HepG2 (cell line): ENCODE results near the gene TPI1. TPM values are rescaled to one million over a fixed set of nuclear protein-coding genes. Genes with fewer than 3 reads are reported as not detected.

Source experiments
- AGO2 ChIP-seq: fragments of 200-400 bp; formaldehyde crosslinking; optimal IDR thresholded peaks from 2 replicates; pipeline ENCODE3; 2017; ENCODE audit warnings: mild to moderate bottlenecking, low read depth, low read length, moderate library complexity
- EHMT2 ChIP-seq: fragments of 200-600 bp; sonication (generic); IDR thresholded peaks from 2 replicates; pipeline ENCODE4 v1.7.0; 2017; ENCODE audit warnings: antibody characterized with exemption, low read depth, low read length, borderline replicate concordance
- FOSL1 ChIP-seq: sonication (generic); formaldehyde crosslinking; IDR thresholded peaks from 2 replicates; pipeline ENCODE4 v1.9.0; 2021; ENCODE audit warnings: missing genetic modification reagents, borderline replicate concordance
- FOXA3 ChIP-seq: IDR thresholded peaks from 2 replicates; pipeline ENCODE4 v1.6.1; 2016; ENCODE audit warnings: missing genetic modification reagents, missing compliant biosample characterization
- IRX3 ChIP-seq: sonication (generic); formaldehyde crosslinking; IDR thresholded peaks from 2 replicates; pipeline ENCODE4 v1.8.1; 2023; ENCODE audit warnings: mild to moderate bottlenecking, low read depth, missing genetic modification reagents, borderline replicate concordance
- LCORL ChIP-seq, 2 experiments: fragments of 450-650 bp in 1 of 2; sonication (generic) in 1 of 2; formaldehyde crosslinking in 1 of 2; IDR thresholded peaks; 2 replicates each; pipeline versions ENCODE4 v1.5.0 to v1.6.1; 2017 to 2020; ENCODE audit warnings: antibody characterized with exemption in 1 of 2, missing genetic modification reagents in 1 of 2
- MAF1 ChIP-seq: sonication (generic); formaldehyde crosslinking; IDR thresholded peaks from 2 replicates; pipeline ENCODE4 v1.5.0; 2020; ENCODE audit warnings: missing genetic modification reagents, borderline replicate concordance
- NFRKB ChIP-seq: fragments of 450-650 bp; IDR thresholded peaks from 2 replicates; pipeline ENCODE4 v1.6.1; 2017
- NR0B2 ChIP-seq: sonication (generic); formaldehyde crosslinking; IDR thresholded peaks from 2 replicates; pipeline ENCODE4 v1.4.0; 2020; ENCODE audit warnings: mild to moderate bottlenecking, missing genetic modification reagents
- PRDM15 ChIP-seq: sonication (generic); formaldehyde crosslinking; IDR thresholded peaks from 2 replicates; pipeline ENCODE4 v1.4.0; 2020; ENCODE audit warnings: missing genetic modification reagents
- PRMT3 ChIP-seq: sonication (generic); formaldehyde crosslinking; IDR thresholded peaks from 2 replicates; pipeline ENCODE4 v1.8.1; 2022; ENCODE audit warnings: low read depth, mild to moderate bottlenecking, moderate library complexity, missing genetic modification reagents, borderline replicate concordance
- RNF219 ChIP-seq: sonication (generic); formaldehyde crosslinking; IDR thresholded peaks from 2 replicates; pipeline ENCODE4 v1.5.0; 2020; ENCODE audit warnings: mild to moderate bottlenecking, missing genetic modification reagents
- SMYD3 ChIP-seq: sonication (generic); formaldehyde crosslinking; IDR thresholded peaks from 2 replicates; pipeline ENCODE4 v1.8.1; 2023; ENCODE audit warnings: mild to moderate bottlenecking, missing genetic modification reagents
- TEAD2 ChIP-seq: sonication (generic); formaldehyde crosslinking; IDR thresholded peaks from 2 replicates; pipeline ENCODE4 v1.9.0; 2021; ENCODE audit warnings: missing genetic modification reagents
- TP53 ChIP-seq: sonication (generic); formaldehyde crosslinking; conservative IDR thresholded peaks from 2 replicates; pipeline ENCODE4 v1.4.0; 2020; ENCODE audit warnings: missing genetic modification reagents
- ZBTB25 ChIP-seq: IDR thresholded peaks from 2 replicates; pipeline ENCODE4 v1.6.1; 2018; ENCODE audit warnings: missing genetic modification reagents
- ZBTB7B ChIP-seq: sonication (generic); formaldehyde crosslinking; IDR thresholded peaks from 2 replicates; pipeline ENCODE4 v1.4.0; 2020; ENCODE audit warnings: missing genetic modification reagents
- ZBTB8A ChIP-seq: sonication (generic); formaldehyde crosslinking; IDR thresholded peaks from 2 replicates; pipeline ENCODE4 v1.4.0; 2020; ENCODE audit warnings: mild to moderate bottlenecking, low read depth, missing genetic modification reagents, borderline replicate concordance
- ZFP1 ChIP-seq: IDR thresholded peaks from 2 replicates; pipeline ENCODE4 v1.6.1; 2016
- ZFP37 ChIP-seq: sonication (generic); formaldehyde crosslinking; IDR thresholded peaks from 2 replicates; pipeline ENCODE4 v1.4.0; 2020; ENCODE audit warnings: missing genetic modification reagents, borderline replicate concordance
- ZKSCAN5 ChIP-seq: sonication (generic); formaldehyde crosslinking; IDR thresholded peaks from 2 replicates; pipeline ENCODE4 v1.5.1; 2020; ENCODE audit warnings: mild to moderate bottlenecking, missing genetic modification reagents
- ZNF121 ChIP-seq: sonication (generic); formaldehyde crosslinking; IDR thresholded peaks from 2 replicates; pipeline ENCODE4 v1.5.0; 2020; ENCODE audit warnings: mild to moderate bottlenecking, missing genetic modification reagents
- ZNF138 ChIP-seq: sonication (generic); formaldehyde crosslinking; IDR thresholded peaks from 2 replicates; pipeline ENCODE4 v1.5.0; 2020; ENCODE audit warnings: mild to moderate bottlenecking, low read depth, missing genetic modification reagents
- ZNF160 ChIP-seq: sonication (generic); formaldehyde crosslinking; IDR thresholded peaks from 2 replicates; pipeline ENCODE4 v1.8.0; 2022; ENCODE audit warnings: mild to moderate bottlenecking, inconsistent platforms, missing genetic modification reagents
- ZNF224 ChIP-seq: sonication (generic); formaldehyde crosslinking; IDR thresholded peaks from 2 replicates; pipeline ENCODE4 v1.5.0; 2020; ENCODE audit warnings: mild to moderate bottlenecking, missing genetic modification reagents
- ZNF598 ChIP-seq: sonication (generic); formaldehyde crosslinking; IDR thresholded peaks from 2 replicates; pipeline ENCODE4 v1.5.1; 2020; ENCODE audit warnings: mild to moderate bottlenecking, missing genetic modification reagents, borderline replicate concordance
- polyA plus RNA-seq, 8 experiments: library from polyadenylated mRNA; depleted of rRNA in 3 of 8; stranded (reverse) in 7 of 8; unstranded in 1 of 8; fragments of >200 nt; fragmentation: Illumina TruSeq in 4 of 8; extraction: Trizol in 4 of 8; gene quantifications; 2 replicates each; pipeline versions ENCODE4 v1.2.1 to v1.2.3, GENCODE V29; 2011 to 2016; ENCODE audit warnings: low read depth in 4 of 8, missing spikeins in 1 of 8, mixed read lengths in 1 of 8; ENCODE audit not compliant: insufficient read depth in 1 of 8
- total RNA-seq, 5 experiments: library from RNA; depleted of rRNA; stranded (reverse); fragments of >200 nt; fragmentation: Illumina TruSeq; extraction: Trizol; gene quantifications; 2 replicates each; pipeline ENCODE4 v1.2.3, GENCODE V29; 2016; ENCODE audit warnings: low read depth in 1 of 5

TPI1 gene
- total and polyA plus RNA-seq, 2 of the 13 experiments (the other 11 are each of a cell fraction or from before 2014, with no cell fraction given) = 945 to 2,535 TPM

DNA sequence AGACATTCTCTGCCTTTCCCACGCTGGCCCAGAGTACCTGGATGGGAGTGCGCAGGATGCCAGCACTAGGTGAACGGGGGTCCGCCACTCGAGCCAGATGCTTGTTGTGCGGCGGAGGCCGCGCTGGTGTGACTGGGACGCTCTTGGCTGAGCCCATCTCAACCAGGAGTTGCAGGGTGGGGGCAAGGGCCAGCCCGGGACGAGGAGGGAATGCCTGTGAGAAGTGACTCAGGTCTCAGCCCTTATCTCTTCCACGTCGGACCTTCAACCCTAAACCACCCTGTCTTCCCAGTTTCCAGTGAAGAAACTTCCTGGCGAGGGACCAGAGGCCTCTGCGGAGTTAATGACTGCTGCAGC lies 16.6 kb upstream of the TPI1 start (continued):
- TF ChIP-seq NR0B2 (CRISPR knock-in tag) (peak; percentile 66; the same call in 1 of the 2 replicates), TEAD2 (CRISPR knock-in tag) (no peak), ZNF138 (0 out of 2 replicates have a peak, but pooled peaks have one; percentile 40), IRX3 (CRISPR knock-in tag) (no peak), TP53 (CRISPR knock-in tag) (no peak), MAF1 (CRISPR knock-in tag) (no peak), ZNF160 (CRISPR knock-in tag) (no peak), ZFP1 (CRISPR knock-in tag) (no peak), NFRKB (no peak), RNF219 (no peak), AGO2 (no peak), FOXA3 (CRISPR knock-in tag) (no peak), ZFP37 (CRISPR knock-in tag) (no peak), ZBTB8A (CRISPR knock-in tag) (no peak), ZNF224 (CRISPR knock-in tag) (no peak), ZBTB7B (CRISPR knock-in tag) (no peak), ZNF121 (CRISPR knock-in tag) (no peak), PRMT3 (no peak), LCORL (IDR thresholded peaks at IDR 0.05) (no peak), LCORL (CRISPR knock-in tag; IDR thresholded peaks at IDR 0.05) (no peak), FOSL1 (no peak), PRDM15 (CRISPR knock-in tag) (no peak), ZBTB25 (0 out of 2 replicates have a peak, but pooled peaks have one; percentile 20), SMYD3 (no peak), ZKSCAN5 (CRISPR knock-in tag) (no peak), ZNF598 (CRISPR knock-in tag) (0 out of 2 replicates have a peak, but pooled peaks have one; percentile 11), EHMT2 (no peak)
